NCI-H128 (cell line): ENCODE data around the gene NFATC2.

ENCODE experiments used
- DNase-seq: peaks from one replicate; lab custom pipeline; 2025; ENCODE audit not compliant: unreplicated experiment; lab: John Stamatoyannopoulos, UW

The NFATC2 gene

DNA sequence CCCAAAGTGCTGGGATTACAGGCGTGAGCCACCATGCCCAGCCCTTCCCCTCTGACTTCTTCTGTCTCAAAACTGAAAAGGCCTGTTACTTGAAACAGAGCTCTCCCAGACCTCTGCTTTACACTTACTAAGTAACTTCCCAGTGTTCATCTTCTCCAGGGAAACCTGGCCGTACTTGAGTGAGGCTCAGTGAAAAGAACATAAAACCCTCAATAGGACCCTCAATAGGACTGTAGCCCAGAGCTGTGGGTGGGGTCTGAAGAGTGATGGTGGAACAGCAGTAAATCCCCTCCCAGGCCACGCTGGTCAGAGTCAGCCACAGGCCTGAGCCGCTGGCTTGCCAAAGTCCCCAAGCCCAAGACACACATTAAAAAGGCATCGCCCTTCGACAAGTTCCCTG, 145.4 kb downstream of the NFATC2 start:
- DNase-seq: no peak

DNA sequence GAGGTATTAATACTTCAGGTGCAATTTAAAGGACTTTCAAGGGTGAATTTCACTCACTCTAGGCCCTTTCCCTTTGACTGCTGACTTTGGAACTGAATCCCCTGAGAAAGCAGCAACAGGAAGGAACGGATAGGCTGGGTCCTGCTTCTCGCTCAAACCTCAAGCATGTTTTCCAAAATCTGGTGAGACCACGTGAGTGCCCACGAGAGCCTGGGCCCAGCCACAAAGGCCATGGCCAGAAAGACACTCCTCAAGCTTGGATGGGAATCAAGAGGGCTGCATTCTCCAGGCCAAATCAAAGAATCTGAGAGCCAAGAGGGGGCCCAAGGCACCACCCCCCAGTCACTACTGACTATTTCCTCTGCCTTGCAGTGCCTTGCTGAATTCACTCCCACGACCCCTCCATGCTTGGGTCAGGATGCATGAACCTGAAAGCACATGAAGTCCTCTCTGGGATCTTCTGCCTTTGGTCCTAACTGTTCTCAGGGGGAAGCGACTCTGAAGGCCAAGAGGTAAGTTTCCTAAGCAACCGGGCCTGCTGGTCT, 146.1 kb downstream of the NFATC2 start:
- no peak for DNase-seq

DNA sequence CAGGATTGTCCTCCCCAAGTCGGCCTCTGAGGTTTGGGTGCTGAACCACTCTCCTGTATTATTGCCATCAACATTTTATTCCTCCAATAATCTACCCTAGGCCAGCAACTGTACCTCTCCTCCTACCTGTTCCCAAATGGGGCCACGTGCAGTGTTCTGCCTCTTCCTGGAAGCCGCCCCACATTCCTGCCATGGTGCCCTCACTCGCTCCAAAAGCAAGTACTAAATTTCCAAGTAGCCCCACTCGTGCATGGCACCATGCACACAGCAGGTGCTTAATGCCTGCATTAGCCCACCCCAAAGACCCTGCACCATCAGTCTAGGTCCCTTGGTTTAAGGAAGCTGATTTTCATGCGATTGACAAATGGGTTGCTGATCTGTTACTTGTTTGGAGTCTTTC, 147.8 kb downstream of the NFATC2 start:
- DNase-seq: no peak

DNA sequence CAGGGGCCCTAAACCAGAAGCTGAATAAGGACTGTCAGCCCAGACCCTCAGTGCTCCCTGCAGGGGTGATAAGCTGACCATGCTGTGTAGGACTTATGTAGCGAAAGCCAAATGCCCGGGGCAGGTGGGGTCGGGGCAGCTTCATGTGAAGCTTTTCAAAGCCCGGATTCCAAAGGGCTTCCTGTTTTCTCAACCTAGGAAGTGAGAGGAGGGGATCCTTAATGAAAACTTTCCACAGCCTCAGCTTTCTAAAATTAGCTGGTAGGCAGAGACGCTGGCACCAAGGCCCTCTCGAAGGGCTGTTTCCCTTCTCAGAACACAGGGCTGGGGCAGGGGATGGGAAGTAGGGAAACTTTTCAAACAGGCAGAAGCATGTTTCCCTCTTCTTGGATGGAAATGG, 148.9 kb downstream of the NFATC2 start:
- no peak for DNase-seq

DNA sequence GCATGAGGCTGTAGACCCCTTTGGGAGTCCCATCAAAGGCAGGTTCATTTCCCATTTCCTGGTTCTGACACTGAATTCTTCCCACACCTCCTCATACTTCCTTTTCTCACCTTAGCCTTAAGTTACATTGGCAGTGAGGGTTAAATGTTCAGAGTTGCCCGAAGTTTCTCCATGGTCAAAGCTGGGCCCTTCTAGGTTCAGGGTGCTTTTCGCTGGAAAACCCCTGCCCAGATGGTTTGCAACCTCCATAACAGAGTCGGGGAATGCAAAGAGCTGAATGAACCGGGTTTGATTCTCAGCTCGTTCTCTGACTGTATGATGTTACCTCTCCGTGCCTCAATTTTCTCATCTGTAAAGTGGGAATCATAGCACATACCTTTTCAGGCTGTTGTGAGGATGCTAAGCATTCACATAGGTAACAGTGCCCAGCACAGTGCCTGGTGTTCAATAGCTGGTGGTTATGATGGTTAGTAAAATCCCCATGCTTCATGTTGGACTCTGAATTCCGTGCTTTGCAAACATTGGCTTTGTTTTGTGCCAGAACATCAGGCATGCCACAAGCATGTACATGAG, 149.8 kb downstream of the NFATC2 start:
- no peak for DNase-seq

DNA sequence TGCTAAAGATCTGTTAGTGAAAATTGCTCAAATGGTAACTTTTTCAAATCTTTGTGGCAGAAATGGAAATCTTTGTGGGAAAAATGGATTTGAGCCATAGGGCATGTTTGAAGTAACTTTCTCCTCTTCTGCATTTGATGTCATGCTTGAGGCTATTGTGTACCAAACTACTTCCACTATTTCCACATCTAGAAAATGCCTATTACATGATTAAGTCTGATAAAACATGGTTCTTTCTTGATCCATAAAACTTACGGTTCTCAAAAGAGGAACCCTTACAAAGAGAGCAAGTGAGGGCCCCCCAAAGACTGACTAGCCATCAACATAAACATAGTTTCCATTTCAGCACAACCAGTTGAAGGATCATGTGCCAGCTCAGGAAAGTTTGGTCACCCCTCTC, 150.6 kb downstream of the NFATC2 start:
- DNase-seq: no peak

DNA sequence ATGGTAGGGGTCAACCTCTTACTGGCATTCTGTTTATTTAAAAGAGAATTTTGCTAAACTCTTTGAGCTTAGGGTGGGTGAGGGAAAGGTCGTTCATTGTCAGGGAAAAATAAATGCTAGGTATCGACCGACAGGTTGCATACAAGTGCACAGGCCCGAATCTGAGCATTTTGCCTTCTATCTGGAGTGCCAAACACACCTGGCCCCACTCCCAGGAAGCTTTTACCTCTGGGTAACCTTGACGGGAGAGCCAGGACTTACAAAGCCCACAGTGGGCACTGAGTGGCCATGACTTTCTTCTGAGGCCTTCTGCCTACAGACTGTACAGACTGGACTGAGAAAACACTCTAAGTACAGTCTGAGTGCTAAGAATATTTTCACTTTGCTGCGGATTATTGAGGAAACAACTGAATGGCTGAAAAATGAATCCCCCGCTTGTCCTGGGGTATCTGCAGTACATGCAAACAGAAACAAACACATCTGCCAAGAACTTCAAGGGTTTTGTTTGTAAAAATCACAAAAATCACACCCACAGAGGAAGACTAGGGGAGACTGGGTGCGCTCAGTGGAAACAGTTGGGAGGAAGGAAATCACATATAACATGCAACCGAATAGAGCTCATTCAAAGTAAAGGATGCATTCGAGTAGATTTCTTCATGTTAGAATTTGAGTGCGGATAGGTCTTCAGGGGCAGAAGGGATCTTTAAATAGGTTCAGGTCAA, 152.8 kb downstream of the NFATC2 start:
- no peak for DNase-seq

DNA sequence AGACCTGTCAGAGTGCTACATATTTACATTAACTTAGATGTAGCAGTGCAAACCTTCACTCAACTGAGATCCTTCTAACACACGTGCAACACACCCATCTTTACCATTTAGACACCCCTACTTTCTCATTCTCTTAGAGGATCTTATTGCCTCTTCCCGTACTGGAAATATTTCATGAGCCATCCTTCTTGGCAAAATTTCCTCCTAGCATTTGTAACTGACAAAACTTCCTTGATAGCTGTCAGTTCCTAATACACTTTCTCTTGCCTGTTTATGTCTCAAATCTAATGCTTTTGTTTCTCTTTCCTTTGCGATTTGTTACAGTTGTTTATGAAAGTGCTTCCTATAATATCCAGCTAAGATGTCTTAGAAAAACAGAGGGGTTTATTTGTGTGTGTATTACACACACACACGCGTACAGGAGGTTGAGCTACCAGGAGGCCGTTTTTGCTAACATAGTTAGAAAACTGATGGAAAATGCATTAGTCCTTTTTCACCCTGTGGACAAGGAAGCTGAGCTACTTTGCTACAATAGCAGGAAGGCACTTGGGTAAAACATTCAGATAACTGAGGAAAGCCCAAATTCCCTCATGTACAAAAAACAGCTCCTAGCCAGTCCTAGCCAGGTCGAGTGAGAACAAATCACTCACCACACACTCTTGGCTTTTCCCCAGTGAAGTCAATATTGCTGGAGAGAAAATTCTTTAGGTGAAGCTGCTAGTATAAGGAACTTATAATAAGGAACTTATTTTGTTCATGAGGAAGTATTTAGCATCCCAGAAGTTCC, 153.6 kb downstream of the NFATC2 start:
- no peak for DNase-seq

DNA sequence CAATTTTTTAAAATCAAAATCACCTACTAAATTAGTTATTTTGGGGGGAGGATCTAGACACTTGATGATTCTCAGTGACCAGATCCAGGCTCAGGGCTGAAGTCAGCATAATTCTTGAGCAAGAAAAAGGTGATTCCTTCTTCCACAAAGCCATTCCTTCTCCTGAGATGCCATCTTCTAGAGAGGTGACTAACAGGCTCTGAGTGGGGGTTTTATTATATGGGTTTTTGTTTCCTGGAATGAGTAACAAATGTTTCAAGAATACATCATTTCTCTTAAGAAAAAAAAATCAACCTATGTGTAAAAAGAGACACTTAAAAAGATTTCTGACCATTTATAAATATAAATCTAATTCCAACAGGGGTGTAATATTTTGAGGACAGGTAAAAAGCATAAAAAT, 154.3 kb downstream of the NFATC2 start:
- no peak for DNase-seq

DNA sequence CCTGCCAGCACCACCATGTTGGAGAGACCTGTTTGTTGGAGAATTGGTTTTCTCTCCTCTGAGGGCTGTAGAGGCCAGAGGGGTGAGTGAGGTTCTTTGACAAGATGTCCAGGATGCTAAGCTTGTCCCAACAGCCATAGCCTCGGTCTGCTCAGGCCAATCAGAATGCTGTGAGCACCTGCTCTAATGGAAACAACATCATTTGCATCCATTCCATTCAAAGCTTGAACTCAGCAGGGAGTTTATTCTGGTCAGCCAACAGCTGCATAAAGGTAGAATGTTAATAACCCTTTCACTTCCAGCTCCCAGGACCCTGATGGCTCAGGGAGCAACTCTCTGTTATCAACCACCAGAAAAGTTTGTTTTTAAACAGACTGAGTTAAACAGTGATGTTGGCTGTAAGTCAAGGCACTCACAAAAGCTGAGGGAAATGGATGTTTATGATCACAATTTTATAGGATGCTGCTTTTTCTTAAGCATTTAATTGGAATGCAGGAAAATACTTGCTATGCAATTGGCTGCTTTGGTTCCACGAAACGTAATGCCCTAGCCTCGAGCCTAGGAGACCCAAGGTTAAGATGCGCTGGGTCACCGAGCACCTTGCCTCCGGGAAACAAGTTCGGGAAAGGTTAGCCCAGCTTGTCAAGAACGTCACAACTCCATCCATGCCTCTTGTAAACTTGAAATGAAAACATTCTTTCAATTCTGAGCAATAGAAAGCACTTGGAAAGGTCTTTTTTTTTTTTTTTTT, 155.2 kb downstream of the NFATC2 start:
- no peak for DNase-seq

DNA sequence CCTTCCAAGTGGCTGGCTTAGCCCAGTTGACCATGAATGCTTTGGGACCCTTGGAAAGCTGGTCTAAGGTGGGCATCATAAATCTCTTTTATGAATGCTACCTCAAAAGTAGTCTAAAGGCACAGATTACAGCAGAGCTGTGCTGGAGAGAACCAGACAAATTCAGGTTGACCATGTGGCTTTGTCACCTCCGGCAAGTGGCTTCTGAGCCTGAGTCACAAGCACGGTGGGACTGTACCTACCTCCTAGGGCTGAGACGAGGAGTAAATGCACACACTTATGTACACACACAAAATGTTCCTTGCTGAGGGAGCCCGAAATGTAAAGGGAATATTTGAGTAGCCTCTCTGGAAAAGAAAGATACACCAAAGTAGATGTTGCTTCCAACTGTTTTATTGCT, 155.9 kb downstream of the NFATC2 start:
- no peak for DNase-seq

DNA sequence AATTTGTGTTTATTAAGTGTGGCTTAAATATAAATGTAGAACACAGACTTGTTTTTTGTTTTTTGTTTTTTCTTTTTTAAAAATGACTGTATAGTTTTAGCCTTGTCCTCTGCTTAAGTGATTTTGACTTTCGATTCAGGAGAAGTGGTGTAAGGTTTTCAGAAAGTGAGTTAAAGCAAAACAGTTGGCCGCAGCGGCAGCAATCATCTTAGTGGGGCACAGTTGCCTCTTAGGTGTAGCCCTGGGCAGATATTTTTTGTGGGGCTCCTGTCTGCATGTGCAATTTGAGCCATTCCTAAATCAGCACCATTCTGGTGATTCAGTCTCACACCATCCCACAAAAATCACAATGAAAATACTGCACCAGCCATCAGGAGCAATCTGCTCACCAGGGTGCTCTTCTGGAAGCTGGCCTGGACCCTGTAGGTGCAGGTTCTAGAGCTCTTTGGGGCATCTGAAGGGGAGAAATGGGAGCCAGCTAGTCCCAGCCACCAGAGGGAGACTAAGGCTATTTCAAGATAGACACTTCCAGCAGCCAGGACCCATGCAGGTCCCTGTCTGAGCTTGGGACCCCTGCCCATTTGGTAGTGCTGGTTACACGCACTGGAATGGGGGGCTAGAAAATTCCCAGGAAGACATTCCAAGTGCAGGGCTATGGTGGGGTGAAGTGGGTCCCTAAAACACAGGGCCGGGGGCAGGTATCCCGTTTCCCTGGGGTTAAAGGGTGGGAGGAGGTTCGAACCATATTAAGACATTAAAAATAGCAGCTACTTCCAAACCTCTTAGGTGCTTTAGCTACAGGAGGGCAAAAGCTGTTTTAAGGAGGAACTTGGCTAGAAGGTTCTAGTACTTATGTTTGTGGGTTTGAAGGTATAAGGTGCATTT, 156.6 kb downstream of the NFATC2 start:
- no peak for DNase-seq

DNA sequence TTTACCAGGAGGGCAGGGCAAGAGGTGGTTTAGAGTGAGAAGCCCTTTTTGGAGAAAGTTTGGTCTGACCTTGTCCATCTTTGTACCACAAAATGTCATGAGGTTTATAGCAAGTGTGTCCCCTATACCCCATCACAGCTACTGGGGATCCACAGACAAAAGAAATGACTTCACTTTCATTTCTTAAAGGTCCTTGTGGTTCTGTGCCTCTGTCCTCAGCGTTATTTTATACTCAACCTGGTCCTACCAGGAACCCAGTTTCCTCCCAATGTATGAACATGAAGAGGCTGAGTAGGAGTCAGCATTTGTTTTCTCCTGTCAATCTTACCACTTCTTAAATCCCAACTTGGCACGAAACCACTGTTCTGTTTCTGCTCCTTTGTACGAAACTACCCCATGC, 157.6 kb downstream of the NFATC2 start:
- DNase-seq: no peak

DNA sequence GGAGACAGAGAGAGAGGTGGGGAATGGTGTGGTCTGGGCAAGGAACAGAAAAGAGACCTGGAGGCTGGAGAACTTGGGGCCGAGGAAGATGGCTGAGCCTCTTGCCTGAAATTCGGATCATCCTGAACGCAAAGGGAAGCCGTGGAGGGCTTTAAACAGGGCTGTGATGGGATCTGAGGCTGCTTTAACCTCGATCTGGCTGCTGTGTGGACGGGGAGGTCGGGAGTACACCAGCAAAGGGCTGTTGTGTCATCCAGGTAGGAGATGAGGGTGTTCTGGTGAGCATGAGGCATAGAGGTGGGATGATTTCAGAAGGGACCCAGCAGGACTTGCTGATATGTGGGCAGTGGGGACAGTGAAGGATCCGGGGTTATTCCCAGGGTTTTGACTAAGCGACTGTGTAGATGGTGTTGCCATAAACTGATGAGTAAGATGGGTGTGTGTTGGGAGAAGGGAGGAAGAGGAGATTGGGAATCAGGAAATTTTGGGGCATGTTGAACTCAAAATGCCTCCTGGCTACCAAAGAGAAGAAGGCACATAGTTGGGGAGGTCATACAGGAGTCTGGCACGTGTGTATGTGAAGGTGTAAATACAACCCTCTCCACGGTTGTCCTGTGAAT, 158.5 kb downstream of the NFATC2 start:
- no peak for DNase-seq

DNA sequence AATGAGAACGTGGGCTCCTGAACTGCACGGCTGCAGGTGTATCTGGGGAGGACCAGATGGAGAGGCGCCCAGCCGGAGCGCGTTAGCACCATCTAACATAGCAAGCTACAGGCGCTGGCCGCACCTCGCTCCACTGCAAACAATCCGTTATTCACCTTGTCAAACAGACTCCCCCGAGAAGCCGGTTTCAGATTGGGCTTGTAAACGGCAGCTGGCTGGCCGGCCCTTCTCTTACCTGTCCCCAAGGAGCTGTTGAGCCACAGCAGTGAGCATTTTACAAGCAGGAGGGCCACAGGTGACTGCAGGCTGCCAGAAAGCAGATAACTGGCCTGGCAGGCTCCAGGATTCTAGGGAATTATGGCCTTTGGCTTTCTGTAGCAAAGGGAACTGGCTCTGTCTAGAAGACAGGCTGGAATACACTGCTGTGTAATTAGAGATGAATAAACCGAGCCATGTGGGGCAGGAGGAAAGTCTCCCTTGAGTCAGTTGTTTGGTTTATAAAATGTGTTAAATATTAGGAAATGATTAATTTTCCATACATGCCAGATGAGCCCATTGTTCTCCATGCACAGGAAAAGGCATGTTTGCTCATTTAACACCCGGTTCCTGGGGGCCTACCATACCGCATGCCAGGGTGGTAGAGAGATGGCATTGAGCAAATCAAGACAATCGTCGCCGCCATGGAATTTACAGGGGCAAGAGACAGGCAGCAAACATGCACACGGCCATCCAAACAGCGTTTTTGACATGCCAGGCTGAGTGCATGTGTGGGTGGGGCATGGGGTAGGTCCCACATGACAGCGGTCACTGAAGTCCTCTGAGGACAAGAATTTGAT, 159.3 kb downstream of the NFATC2 start:
- peak; percentile 44 for DNase-seq

DNA sequence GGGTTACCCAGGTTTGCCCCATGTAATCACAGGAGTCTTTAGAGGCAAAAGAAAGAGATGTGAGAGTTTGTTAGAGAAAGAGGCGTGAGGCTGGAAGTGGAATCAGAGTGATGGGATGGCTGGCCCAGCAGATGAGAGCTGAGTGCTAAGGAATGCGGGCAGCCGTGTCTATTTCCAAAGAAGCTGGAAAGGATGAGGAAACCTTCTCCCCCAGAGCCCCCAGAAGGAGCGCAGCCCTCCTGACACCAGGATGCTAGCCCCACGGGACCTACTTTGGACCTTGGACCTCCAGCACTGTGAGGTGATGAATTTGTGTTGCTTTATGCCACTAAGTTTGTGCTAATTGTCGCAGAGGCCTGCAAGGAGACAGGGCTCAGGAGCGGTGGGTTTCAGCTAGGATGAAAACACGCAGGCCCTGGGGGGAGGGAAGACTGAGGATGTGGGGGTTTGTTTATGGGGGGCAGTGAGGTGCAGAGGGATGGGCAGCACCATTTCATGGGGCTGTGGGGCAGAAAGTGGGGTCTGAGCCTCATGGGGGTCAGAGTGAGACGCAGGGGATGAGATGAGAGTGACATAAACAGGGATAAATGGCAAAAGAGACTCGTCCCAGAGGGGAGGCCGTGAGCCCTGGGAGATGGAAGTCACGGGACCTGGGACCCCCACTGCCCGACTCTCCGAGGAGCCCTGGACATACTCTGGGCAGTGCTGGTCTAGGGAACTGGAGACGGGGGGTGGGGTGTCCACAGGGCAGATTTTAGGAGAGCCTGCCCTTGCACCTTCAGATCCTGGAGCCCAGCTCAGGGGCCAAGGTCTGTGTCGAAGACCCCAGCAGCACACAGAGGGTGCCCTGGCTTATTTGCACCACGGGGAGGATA, 160.2 kb downstream of the NFATC2 start:
- no peak for DNase-seq

DNA sequence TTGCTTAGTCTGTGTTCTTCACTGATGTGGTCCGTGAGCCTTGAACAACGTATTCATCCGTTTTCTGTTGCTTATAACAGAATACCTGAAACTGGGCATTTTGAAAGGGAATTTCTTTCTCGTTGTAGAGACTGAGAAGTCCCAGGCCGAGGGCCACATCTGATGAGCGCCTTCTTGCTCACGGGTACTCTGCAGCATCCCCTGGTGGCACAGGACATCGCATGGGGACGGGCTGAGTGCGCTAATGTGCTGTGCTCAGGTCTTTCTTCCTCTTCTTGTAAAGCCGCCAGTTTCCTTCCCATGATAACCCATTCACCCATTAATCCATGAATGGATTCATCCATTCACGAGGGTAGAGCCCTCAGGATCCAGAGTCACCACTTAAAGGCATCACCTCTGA, 161.0 kb downstream of the NFATC2 start:
- DNase-seq: no peak
